ENCODE data around the gene HMMR.
"Not testable (repeated sequence)": the region's sequence is repeated elsewhere in the genome, so short reads cannot be mapped to it uniquely, and the experiment has no call there.

The HMMR gene

DNA sequence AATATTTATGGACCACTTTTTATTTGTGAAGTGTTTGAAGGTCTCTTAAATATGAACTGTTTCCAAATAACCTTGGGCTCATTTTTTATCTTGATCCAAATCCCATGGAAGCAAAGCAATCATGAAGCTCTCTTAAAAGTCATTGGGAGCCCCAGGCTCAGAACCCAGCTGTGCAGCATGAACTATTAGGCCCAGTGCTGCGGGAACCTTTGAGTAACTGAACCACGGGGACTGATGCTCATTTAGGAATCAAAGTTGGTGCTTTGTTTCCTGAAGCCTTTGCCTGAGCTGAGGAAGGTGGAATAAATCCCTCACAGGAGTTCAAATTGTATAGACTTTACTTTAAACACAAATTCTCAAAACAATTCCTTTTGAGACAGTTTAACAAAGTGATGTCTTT lies 72.8 kb downstream of the HMMR start:
- TF ChIP-seq GABPA (IDR thresholded peaks at IDR 0.05; ENCODE audit: low read depth) (no peak), REST (IDR thresholded peaks at IDR 0.05; ENCODE audit: insufficient replicate concordance, low read depth) (no peak), SPI1 (IDR thresholded peaks at IDR 0.05; ENCODE audit: borderline replicate concordance, low read depth) (no peak), POLR2AphosphoS5 (IDR thresholded peaks at IDR 0.05; ENCODE audit: low read depth) (no peak)
- TF ChIP-seq, protein P1, sequence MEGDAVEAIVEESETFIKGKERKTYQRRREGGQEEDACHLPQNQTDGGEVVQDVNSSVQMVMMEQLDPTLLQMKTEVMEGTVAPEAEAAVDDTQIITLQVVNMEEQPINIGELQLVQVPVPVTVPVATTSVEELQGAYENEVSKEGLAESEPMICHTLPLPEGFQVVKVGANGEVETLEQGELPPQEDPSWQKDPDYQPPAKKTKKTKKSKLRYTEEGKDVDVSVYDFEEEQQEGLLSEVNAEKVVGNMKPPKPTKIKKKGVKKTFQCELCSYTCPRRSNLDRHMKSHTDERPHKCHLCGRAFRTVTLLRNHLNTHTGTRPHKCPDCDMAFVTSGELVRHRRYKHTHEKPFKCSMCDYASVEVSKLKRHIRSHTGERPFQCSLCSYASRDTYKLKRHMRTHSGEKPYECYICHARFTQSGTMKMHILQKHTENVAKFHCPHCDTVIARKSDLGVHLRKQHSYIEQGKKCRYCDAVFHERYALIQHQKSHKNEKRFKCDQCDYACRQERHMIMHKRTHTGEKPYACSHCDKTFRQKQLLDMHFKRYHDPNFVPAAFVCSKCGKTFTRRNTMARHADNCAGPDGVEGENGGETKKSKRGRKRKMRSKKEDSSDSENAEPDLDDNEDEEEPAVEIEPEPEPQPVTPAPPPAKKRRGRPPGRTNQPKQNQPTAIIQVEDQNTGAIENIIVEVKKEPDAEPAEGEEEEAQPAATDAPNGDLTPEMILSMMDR (IDR thresholded peaks at IDR 0.05; ENCODE audit: insufficient read depth, low read length), result no peak
- no peak overlapping the region for H3K27ac ChIP-seq (replicated peaks)
- DNase-seq (ENCODE audit: low read depth in 1 of 2, low spot score in 1 of 2), result no peak
- no peaks in the 10 kb centered on the region for H3K27me3 ChIP-seq (ENCODE audit: insufficient read depth, poor library complexity, severe bottlenecking)
- H3K4me3 ChIP-seq (replicated peaks; ENCODE audit: insufficient read depth, low read length), result no peak overlapping the region

DNA sequence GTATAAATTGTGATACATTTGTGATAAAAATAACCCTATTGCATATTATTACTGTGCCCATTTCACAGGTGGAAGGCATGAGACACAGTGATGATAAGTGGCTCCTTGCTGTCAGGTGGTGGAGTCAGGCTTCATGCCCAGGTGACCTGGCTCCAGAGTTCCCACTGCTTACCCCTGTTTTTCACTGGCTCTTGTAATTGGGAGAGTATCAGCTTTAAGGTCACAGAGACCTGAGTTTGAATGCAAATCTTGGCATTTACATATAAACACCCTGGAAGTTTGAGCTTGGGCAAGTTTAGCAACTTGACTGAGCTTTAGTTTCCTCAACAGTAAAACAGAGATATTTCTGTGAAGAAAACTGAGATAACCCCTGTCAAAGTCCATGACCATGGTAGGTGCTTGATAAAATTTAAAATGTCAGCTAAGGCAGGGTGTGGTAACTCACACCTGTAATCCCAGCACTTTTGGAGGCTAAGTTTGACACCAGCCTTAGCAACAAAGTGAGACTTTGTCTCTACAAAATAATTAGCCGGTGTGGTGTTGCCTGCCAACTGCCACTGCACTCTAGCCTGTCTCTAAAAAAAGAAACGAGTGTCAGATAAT lies 74.2 kb downstream of the HMMR start:
- H3K27ac ChIP-seq (replicated peaks), result no peak overlapping the region

DNA sequence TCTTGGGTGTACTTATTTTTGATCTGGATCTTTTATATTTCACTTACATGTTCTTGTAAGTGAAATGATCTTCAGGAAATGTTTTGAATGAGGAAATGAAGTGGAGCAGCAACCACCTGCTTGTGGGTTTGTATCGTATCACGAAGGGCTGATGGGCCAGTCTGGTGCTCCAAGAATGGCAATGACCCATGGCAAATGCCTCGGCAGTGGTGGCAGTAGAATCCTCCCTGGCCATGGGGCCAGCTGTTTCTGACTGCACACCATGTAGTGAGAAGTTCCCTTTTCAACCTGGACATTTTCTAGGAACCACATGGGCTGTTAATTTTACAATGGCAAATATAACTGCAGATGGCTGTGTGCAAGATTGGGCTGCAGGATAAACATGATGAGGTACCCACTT lies 74.9 kb downstream of the HMMR start:
- Histone ChIP-seq H3K4me3 (replicated peaks; ENCODE audit: insufficient read depth, low read length) (no peak overlapping the region), H3K27me3 (ENCODE audit: insufficient read depth, poor library complexity, severe bottlenecking) (no peaks in the 10 kb centered on the region), H3K27ac (replicated peaks) (no peak overlapping the region)
- no peak for DNase-seq (ENCODE audit: low read depth in 1 of 2, low spot score in 1 of 2)
- no peak for TF ChIP-seq GABPA (IDR thresholded peaks at IDR 0.05; ENCODE audit: low read depth)
- TF ChIP-seq REST (IDR thresholded peaks at IDR 0.05; ENCODE audit: insufficient replicate concordance, low read depth), result no peak
- no peak for TF ChIP-seq POLR2AphosphoS5 (IDR thresholded peaks at IDR 0.05; ENCODE audit: low read depth)
- no peak for TF ChIP-seq SPI1 (IDR thresholded peaks at IDR 0.05; ENCODE audit: borderline replicate concordance, low read depth)
- TF ChIP-seq, protein P1 (IDR thresholded peaks at IDR 0.05; ENCODE audit: insufficient read depth, low read length), result no peak

More for the DNA sequence above, 74.2 kb downstream of the HMMR start:
- Histone ChIP-seq H3K4me3 (replicated peaks; ENCODE audit: insufficient read depth, low read length) (no peak overlapping the region), H3K27me3 (ENCODE audit: insufficient read depth, poor library complexity, severe bottlenecking) (no peaks in the 10 kb centered on the region)
- TF ChIP-seq POLR2AphosphoS5 (IDR thresholded peaks at IDR 0.05; ENCODE audit: low read depth), result no peak
- TF ChIP-seq SPI1 (IDR thresholded peaks at IDR 0.05; ENCODE audit: borderline replicate concordance, low read depth), result no peak
- TF ChIP-seq, protein P1 (IDR thresholded peaks at IDR 0.05; ENCODE audit: insufficient read depth, low read length), result no peak
- no peak for TF ChIP-seq GABPA (IDR thresholded peaks at IDR 0.05; ENCODE audit: low read depth)
- no peak for TF ChIP-seq REST (IDR thresholded peaks at IDR 0.05; ENCODE audit: insufficient replicate concordance, low read depth)
- DNase-seq (ENCODE audit: low read depth in 1 of 2, low spot score in 1 of 2), result no peak

DNA sequence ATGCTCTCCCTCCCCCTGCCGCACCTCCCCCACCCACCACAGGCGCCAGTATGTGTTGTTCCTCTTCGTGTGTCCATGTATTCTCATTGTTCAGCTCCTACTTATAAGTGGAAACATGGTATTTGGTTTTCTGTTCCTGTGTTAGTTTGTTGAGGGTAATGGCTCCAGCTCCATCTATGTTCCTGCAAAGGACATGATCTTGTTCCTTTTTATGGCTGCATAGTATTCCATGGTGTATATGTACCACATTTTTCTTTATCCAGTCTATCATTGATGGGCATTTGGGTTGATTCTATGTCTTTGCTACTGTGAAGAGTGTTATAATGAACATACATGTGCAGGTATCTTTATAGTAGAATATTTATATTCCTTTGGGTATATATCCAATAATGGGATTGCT lies 76.0 kb downstream of the HMMR start:
- H3K27me3 ChIP-seq (ENCODE audit: insufficient read depth, poor library complexity, severe bottlenecking); H3K4me3 ChIP-seq (replicated peaks; ENCODE audit: insufficient read depth, low read length); DNase-seq (ENCODE audit: low read depth in 1 of 2, low spot score in 1 of 2); H3K27ac ChIP-seq (replicated peaks): not testable (repeated sequence)
